ENCODE measurements around the gene CCDC61.

DNA sequence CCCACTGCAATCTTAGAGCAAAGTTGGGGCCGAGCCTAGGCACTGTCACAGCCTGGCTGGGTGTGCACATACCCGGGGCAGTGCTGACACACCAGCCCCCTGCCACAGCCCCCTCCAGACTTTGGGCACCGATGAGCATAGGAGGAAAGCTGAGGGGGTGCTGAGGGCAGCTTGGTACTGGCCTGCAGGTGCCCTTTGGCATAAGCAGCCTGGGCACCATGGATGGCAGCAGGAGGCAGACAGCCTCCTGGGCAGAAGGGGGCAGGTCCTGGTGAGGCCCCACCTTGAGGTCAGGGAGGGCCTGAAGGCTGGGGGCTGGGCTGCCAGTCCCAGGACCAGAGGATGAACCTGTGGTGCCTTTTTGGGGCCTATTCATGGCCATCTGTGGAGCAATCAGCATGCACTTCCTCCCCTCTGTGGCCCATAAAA lies 37.3 kb downstream of the CCDC61 start:
- TF ChIP-seq, protein P1, sequence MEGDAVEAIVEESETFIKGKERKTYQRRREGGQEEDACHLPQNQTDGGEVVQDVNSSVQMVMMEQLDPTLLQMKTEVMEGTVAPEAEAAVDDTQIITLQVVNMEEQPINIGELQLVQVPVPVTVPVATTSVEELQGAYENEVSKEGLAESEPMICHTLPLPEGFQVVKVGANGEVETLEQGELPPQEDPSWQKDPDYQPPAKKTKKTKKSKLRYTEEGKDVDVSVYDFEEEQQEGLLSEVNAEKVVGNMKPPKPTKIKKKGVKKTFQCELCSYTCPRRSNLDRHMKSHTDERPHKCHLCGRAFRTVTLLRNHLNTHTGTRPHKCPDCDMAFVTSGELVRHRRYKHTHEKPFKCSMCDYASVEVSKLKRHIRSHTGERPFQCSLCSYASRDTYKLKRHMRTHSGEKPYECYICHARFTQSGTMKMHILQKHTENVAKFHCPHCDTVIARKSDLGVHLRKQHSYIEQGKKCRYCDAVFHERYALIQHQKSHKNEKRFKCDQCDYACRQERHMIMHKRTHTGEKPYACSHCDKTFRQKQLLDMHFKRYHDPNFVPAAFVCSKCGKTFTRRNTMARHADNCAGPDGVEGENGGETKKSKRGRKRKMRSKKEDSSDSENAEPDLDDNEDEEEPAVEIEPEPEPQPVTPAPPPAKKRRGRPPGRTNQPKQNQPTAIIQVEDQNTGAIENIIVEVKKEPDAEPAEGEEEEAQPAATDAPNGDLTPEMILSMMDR (IDR thresholded peaks at IDR 0.05): no peak
- no peak for TF ChIP-seq POLR2A (IDR thresholded peaks at IDR 0.05)
